ENCODE measurements around the gene RFC2. TPM values are rescaled to one million over a fixed set of nuclear protein-coding genes. Genes with fewer than 3 reads are reported as not detected.
"Not testable (repeated sequence)": the region's sequence is repeated elsewhere in the genome, so short reads cannot be mapped to it uniquely, and the experiment has no call there.

Gene RFC2
- total RNA-seq, 4 donors from 2014 or later = 7.5 to 18.7 (median 14.9) TPM

DNA sequence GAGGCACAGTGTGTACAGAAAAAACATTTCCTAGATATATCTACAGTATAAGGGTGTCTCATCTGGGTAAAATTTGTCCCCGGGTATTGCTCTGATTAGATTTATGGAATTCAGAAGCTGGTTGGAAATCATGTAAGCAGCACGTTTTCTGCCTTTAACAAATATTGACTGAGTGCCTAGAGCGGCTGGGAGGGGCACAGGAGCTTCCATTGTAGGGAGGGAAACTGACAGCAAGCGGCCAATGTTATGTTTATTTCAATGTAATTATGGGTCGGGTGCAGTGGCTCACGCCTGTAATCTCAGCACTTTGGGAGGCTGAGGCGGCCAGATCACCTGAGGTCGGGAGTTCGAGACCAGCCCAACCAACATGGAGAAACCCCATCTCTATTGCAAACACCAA, 4.4 kb upstream of the RFC2 start:
- Histone ChIP-seq H3K36me3 (no peaks in the 10 kb centered on the region), H3K27me3 (peaks cover 0 to 4% (median 0%) of the 10 kb centered on the region in 4 donors), H3K4me1 (peaks cover 11 to 21% (median 17%) of the 10 kb centered on the region in 4 donors), H3K4me3 (no peak overlapping the region), H3K27ac (replicated peaks in 1 of 4) (no peak overlapping the region), H3K9me3 (no peaks in the 10 kb centered on the region)
- no peak for DNase-seq (ENCODE audit: extremely low spot score)
- TF ChIP-seq POLR2A (IDR thresholded peaks at IDR 0.05; ENCODE audit: low read depth) (no peak), EP300 (IDR thresholded peaks at IDR 0.05) (no peak), POLR2AphosphoS5 (IDR thresholded peaks at IDR 0.05) (no peak)
- TF ChIP-seq, protein P1, sequence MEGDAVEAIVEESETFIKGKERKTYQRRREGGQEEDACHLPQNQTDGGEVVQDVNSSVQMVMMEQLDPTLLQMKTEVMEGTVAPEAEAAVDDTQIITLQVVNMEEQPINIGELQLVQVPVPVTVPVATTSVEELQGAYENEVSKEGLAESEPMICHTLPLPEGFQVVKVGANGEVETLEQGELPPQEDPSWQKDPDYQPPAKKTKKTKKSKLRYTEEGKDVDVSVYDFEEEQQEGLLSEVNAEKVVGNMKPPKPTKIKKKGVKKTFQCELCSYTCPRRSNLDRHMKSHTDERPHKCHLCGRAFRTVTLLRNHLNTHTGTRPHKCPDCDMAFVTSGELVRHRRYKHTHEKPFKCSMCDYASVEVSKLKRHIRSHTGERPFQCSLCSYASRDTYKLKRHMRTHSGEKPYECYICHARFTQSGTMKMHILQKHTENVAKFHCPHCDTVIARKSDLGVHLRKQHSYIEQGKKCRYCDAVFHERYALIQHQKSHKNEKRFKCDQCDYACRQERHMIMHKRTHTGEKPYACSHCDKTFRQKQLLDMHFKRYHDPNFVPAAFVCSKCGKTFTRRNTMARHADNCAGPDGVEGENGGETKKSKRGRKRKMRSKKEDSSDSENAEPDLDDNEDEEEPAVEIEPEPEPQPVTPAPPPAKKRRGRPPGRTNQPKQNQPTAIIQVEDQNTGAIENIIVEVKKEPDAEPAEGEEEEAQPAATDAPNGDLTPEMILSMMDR (IDR thresholded peaks at IDR 0.05) = no peak
- intact Hi-C loops (cut with DNase I) = no loop called here
- 79% methylated on average over 9 of the region's 9 CpGs for WGBS

DNA sequence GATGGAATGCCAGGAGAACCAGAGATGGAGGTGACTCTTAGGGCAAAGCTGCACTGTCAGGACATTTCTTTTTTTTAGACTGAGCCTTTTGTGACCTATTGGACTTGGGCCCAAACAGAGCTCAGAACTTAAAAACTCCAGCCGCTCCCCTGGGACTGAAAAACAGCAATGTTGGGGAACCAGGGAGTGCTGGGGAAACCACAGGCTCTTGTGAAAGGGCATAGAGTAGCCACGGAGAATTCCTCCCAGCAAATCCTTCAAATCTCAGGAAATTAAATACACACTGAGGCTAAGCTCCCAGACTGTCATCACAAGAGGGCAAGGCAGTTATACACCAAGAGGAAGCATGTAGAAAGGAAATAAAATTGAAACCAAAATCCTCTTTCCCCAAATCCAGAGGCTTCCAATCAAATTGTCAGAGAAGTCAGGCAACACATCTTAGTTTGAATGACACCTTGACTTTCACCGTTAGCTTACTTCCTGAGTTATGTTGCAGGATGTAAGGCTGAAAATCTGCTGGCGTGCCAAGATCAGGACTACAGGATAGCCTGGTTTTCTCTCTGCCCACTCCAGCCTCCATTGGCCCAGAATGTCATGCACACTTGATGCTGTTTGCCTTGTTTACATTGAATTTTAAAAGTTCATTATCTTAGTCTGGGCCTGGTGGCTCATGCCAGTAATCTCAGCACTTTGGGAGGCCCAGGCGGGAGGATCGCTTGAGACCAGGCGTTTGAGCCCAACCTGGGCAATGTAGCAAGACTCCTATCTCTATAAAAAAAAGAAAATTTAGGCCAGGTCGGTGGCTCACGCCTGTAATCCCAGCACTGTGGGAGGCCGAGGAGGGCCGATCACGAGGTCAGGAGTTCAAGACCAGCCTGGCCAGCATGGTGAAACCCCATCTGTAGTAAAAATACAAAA, 2.6 kb upstream of the RFC2 start:
- WGBS = 82% methylated on average over 12 of the region's 12 CpGs
- DNase-seq (ENCODE audit: extremely low spot score) = no peak
- no peak for TF ChIP-seq POLR2A (IDR thresholded peaks at IDR 0.05; ENCODE audit: low read depth)
- TF ChIP-seq, protein P1 (IDR thresholded peaks at IDR 0.05) = no peak
- no peak for TF ChIP-seq POLR2AphosphoS5 (IDR thresholded peaks at IDR 0.05)
- intact Hi-C loops (cut with DNase I) = no loop called here
- Histone ChIP-seq H3K36me3 (peaks cover 0 to 4% (median 0%) of the 10 kb centered on the region in 4 donors), H3K27me3 (no peaks in the 10 kb centered on the region), H3K9me3 (no peaks in the 10 kb centered on the region), H3K27ac (replicated peaks in 1 of 4) (peak overlapping the region in 3 of 4 donors; percentile 15 to 54 (median 42)), H3K4me3 (no peak overlapping the region), H3K4me1 (peaks cover 15 to 35% (median 26%) of the 10 kb centered on the region in 4 donors)

DNA sequence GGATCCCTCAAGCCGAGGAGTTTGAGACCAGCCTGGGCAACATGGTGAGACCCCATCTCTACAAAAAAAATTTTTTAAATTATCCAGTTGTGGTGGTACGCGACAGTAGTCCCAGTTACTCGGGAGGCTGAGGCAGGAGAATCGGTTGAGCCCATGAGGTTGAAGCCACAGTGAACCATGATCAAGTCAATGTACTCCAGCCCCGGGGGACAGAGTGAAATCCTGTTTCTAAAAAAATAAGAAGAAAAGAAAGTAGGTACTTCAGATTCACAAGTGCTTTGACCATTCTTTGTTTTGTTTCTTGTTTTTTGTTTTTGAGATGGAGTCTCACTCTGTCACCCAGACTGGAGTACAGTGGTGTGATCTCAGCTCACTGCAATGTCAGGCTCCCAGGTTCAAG, 1.3 kb upstream of the RFC2 start:
- Histone ChIP-seq H3K36me3 (peaks cover 0 to 15% (median 11%) of the 10 kb centered on the region in 4 donors), H3K4me1 (peaks cover 15 to 35% (median 26%) of the 10 kb centered on the region in 4 donors), H3K27ac (replicated peaks in 1 of 4) (peak overlapping the region; percentile 85 to 94 (median 92)), H3K4me3 (peak overlapping the region; percentile 69 to 80 (median 72))
- H3K27me3 ChIP-seq; DNase-seq (ENCODE audit: extremely low spot score); intact Hi-C loops (cut with DNase I); H3K9me3 ChIP-seq: not testable (repeated sequence)
- 92% methylated on average over 6 of the region's 6 CpGs for WGBS

DNA sequence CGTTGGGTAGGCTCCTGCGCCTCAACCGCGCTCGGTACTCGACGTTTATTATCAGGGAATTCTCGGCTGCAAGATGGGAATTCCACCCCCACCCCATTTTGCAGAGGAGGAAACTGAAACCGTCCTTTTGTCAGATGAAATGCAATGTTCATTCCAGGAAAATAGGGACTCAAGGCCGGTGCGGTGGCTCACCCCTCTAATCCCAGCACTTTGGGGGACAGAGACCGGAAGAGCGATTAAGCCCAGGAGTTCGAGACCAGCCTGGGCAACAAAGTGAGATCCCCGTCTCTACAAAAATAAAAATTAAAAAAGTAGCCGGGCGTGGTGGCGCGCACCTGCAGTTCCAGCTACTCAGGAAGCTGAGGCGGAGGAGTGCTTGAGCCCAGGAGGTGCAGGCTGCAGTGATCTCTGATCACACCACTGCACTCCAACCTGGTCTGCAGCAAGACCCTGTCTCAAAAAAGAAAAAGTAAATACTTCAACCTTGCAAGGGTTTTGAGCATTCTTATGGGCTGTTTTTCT, 720 bp upstream of the RFC2 start:
- Histone ChIP-seq H3K4me3 (peak overlapping the region; percentile 69 to 80 (median 72)), H3K4me1 (peaks cover 15 to 35% (median 26%) of the 10 kb centered on the region in 4 donors), H3K27me3 (no peaks in the 10 kb centered on the region), H3K27ac (replicated peaks in 1 of 4) (peak overlapping the region; percentile 85 to 94 (median 92)), H3K36me3 (peaks cover 0 to 20% (median 16%) of the 10 kb centered on the region in 4 donors), H3K9me3 (no peaks in the 10 kb centered on the region)
- TF ChIP-seq POLR2A (IDR thresholded peaks at IDR 0.05; ENCODE audit: low read depth) = no peak
- no peak for TF ChIP-seq POLR2AphosphoS5 (IDR thresholded peaks at IDR 0.05)
- TF ChIP-seq, protein P1 (IDR thresholded peaks at IDR 0.05) = no peak
- no peak for TF ChIP-seq EP300 (IDR thresholded peaks at IDR 0.05)
- intact Hi-C loops (cut with DNase I) = loop anchor here (5.0 kb wide), 1 partner anchor 37 kb away; no protein-coding TSS in a partner anchor
- DNase-seq (ENCODE audit: extremely low spot score) = no peak
- 22% methylated on average over 12 of the region's 20 CpGs for WGBS

DNA sequence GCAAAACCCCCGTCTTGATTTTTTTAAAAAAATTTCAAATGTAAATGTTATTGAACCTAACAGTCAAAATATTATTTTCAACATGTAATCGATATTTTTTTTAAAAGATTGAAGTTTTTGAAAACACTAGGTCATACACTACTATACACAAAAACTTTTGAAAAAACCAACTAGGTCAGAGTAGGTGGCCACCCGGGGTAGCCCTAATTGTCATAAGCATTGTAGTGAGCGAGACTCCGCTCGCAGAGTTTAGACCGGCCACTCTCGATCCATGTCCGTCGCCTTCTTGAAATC, 417 bp downstream of the RFC2 start:
- Histone ChIP-seq H3K27me3 (no peaks in the 10 kb centered on the region), H3K36me3 (peaks cover 2 to 32% (median 28%) of the 10 kb centered on the region in 4 donors), H3K9me3 (no peaks in the 10 kb centered on the region), H3K4me3 (peak overlapping the region; percentile 69 to 80 (median 72)), H3K4me1 (peaks cover 15 to 35% (median 26%) of the 10 kb centered on the region in 4 donors), H3K27ac (replicated peaks in 1 of 4) (peak overlapping the region; percentile 85 to 94 (median 92))
- intact Hi-C loops (cut with DNase I) = loop anchor here (5.0 kb wide), 1 partner anchor 39 kb away; no protein-coding TSS in a partner anchor
- no peak for DNase-seq (ENCODE audit: extremely low spot score)
- under 1% methylated on average over 10 of the region's 10 CpGs for WGBS
- no peak for TF ChIP-seq EP300 (IDR thresholded peaks at IDR 0.05)
- TF ChIP-seq POLR2AphosphoS5 (IDR thresholded peaks at IDR 0.05) = no peak
- no peak for TF ChIP-seq POLR2A (IDR thresholded peaks at IDR 0.05; ENCODE audit: low read depth)
- TF ChIP-seq, protein P1 (IDR thresholded peaks at IDR 0.05) = no peak
